Iris pigment epithelial cell (primary cell): Measurements from ENCODE around the gene RNF128.

Source experiments
- DNase-seq: peaks from one replicate; pipeline ENCODE4 v3.0.0-alpha.2; 2011; ENCODE audit warnings: low read depth

The RNF128 gene

GRCh38 chrX:106726485-106727437 lies at the start of gene RNF128:
Gene RNF128 (plus strand): TSS chrX:106726701. CDS start chrX:106726914, 213 bp downstream.
- peak; percentile 7 for DNase-seq

- DNase-seq: no peak
Measured at GRCh38 chrX:106680716-106681115, 45.8 kb upstream of the RNF128 start.

- DNase-seq: no peak
Measured at GRCh38 chrX:106684207-106684606, 42.3 kb upstream of the RNF128 start.

- no peak for DNase-seq
Measured at GRCh38 chrX:106692425-106693065, 34.0 kb upstream of the RNF128 start.

GRCh38 chrX:106696502-106696901 lies 30.0 kb upstream of the RNF128 start:
- no peak for DNase-seq

GRCh38 chrX:106698693-106699092 lies 27.8 kb upstream of the RNF128 start:
- peak; percentile 35 for DNase-seq

- DNase-seq: no peak
Measured at GRCh38 chrX:106702636-106703035, 23.9 kb upstream of the RNF128 start.

- no peak for DNase-seq
Measured at GRCh38 chrX:106706466-106706865, 20.0 kb upstream of the RNF128 start.

GRCh38 chrX:106707771-106708454 lies 18.6 kb upstream of the RNF128 start:
- DNase-seq: peak; percentile 90

GRCh38 chrX:106710771-106711170 lies 15.7 kb upstream of the RNF128 start:
- DNase-seq: peak; percentile 7

- DNase-seq: no peak
Measured at GRCh38 chrX:106711375-106711774, 15.1 kb upstream of the RNF128 start.

- DNase-seq: no peak
Measured at GRCh38 chrX:106716004-106716403, 10.5 kb upstream of the RNF128 start.

- DNase-seq: no peak
Measured at GRCh38 chrX:106716463-106716862, 10.0 kb upstream of the RNF128 start.

GRCh38 chrX:106718709-106719108 lies 7.8 kb upstream of the RNF128 start:
- DNase-seq: no peak

- DNase-seq: no peak
Measured at GRCh38 chrX:106725931-106726330, 570 bp upstream of the RNF128 start.

GRCh38 chrX:106728337-106728736 lies 1.8 kb downstream of the RNF128 start:
- no peak for DNase-seq

GRCh38 chrX:106730401-106730800 lies 3.9 kb downstream of the RNF128 start:
- no peak for DNase-seq

GRCh38 chrX:106731590-106731989 lies 5.1 kb downstream of the RNF128 start:
- no peak for DNase-seq

- DNase-seq: no peak
Measured at GRCh38 chrX:106734827-106735226, 8.3 kb downstream of the RNF128 start.

GRCh38 chrX:106740193-106740780 lies 13.8 kb downstream of the RNF128 start:
- DNase-seq: no peak

- DNase-seq: no peak
Measured at GRCh38 chrX:106742193-106742592, 15.7 kb downstream of the RNF128 start.

GRCh38 chrX:106742805-106743204 lies 16.3 kb downstream of the RNF128 start:
- DNase-seq: no peak
